HepG2 (cell line): ENCODE measurements around the gene CCDC88A. TPM values are rescaled to one million over a fixed set of nuclear protein-coding genes. Genes with fewer than 3 reads are reported as not detected.

ENCODE experiments used
- ARID4A ChIP-seq: sonication (generic); formaldehyde crosslinking; IDR thresholded peaks from 2 replicates; pipeline ENCODE4 v1.5.0; 2020; ENCODE audit warnings: mild to moderate bottlenecking, missing genetic modification reagents, borderline replicate concordance
- IKZF4 ChIP-seq: sonication (generic); formaldehyde crosslinking; IDR thresholded peaks from 2 replicates; pipeline ENCODE4 v1.5.1; 2020; ENCODE audit warnings: borderline replicate concordance, mild to moderate bottlenecking, low read depth, missing genetic modification reagents; ENCODE audit errors: not compliant biosample characterization
- KDM2A ChIP-seq: sonication (generic); formaldehyde crosslinking; IDR thresholded peaks from 2 replicates; pipeline ENCODE4 v1.4.0; 2020; ENCODE audit warnings: low read depth, missing genetic modification reagents, borderline replicate concordance
- PHF8 ChIP-seq: sonication (generic); formaldehyde crosslinking; IDR thresholded peaks from 2 replicates; pipeline ENCODE4 v1.5.0; 2020; ENCODE audit warnings: missing genetic modification reagents
- UBTF ChIP-seq: sonication (generic); formaldehyde crosslinking; IDR thresholded peaks from 2 replicates; pipeline ENCODE4 v1.4.0; 2020; ENCODE audit warnings: mild to moderate bottlenecking, missing genetic modification reagents
- ZBTB21 ChIP-seq: sonication (generic); formaldehyde crosslinking; IDR thresholded peaks from 2 replicates; pipeline ENCODE4 v1.4.0; 2020; ENCODE audit warnings: missing genetic modification reagents
- ZBTB26 ChIP-seq: IDR thresholded peaks from 2 replicates; pipeline ENCODE4 v1.6.1; 2016; ENCODE audit warnings: missing compliant biosample characterization, missing genetic modification reagents, borderline replicate concordance
- ZHX2 ChIP-seq, 2 experiments: sonication (generic) in 1 of 2; formaldehyde crosslinking in 1 of 2; IDR thresholded peaks; 2 replicates each; pipeline versions ENCODE4 v1.6.1 to v1.9.0; 2014 to 2022; ENCODE audit warnings: antibody characterized with exemption in 1 of 2, borderline replicate concordance in 1 of 2, inconsistent platforms in 1 of 2, low read depth in 1 of 2, missing genetic modification reagents in 1 of 2
- ZNF124 ChIP-seq: sonication (generic); formaldehyde crosslinking; IDR thresholded peaks from 2 replicates; pipeline ENCODE4 v1.4.0; 2020; ENCODE audit warnings: missing genetic modification reagents
- ZNF850 ChIP-seq: sonication (generic); formaldehyde crosslinking; conservative IDR thresholded peaks from 2 replicates; pipeline ENCODE4 v1.9.0; 2021; ENCODE audit warnings: mild to moderate bottlenecking, missing genetic modification reagents
- polyA plus RNA-seq, 8 experiments: library from polyadenylated mRNA; depleted of rRNA in 3 of 8; stranded (reverse) in 7 of 8; unstranded in 1 of 8; fragments of >200 nt; fragmentation: Illumina TruSeq in 4 of 8; extraction: Trizol in 4 of 8; gene quantifications; 2 replicates each; pipeline versions ENCODE4 v1.2.1 to v1.2.3, GENCODE V29; 2011 to 2016; ENCODE audit warnings: low read depth in 4 of 8, missing spikeins in 1 of 8, mixed read lengths in 1 of 8; ENCODE audit not compliant: insufficient read depth in 1 of 8
- total RNA-seq, 5 experiments: library from RNA; depleted of rRNA; stranded (reverse); fragments of >200 nt; fragmentation: Illumina TruSeq; extraction: Trizol; gene quantifications; 2 replicates each; pipeline ENCODE4 v1.2.3, GENCODE V29; 2016; ENCODE audit warnings: low read depth in 1 of 5

Gene CCDC88A
- total and polyA plus RNA-seq, 2 of the 13 experiments (the other 11 are each of a cell fraction or from before 2014, with no cell fraction given) = 43.2 to 84.1 TPM

GRCh38 chr2:55438391-55439100 lies 18.9 kb upstream of the CCDC88A start (continued):
- TF ChIP-seq ZBTB26 (CRISPR knock-in tag) = 0 out of 2 replicates have a peak, but pooled peaks have one; percentile 7
- peak; percentile 37; the same call in 1 of the 2 replicates for TF ChIP-seq PHF8
- no peak for TF ChIP-seq ZNF850 (CRISPR knock-in tag)
- 0 out of 2 replicates have a peak, but pooled peaks have one; percentile 16 for TF ChIP-seq ZHX2 (IDR thresholded peaks at IDR 0.05; ENCODE audit: low read depth)
- TF ChIP-seq ZHX2 (CRISPR knock-in tag; IDR thresholded peaks at IDR 0.05; ENCODE audit: borderline replicate concordance) = no peak
- 0 out of 2 replicates have a peak, but pooled peaks have one; percentile 15 for TF ChIP-seq KDM2A (CRISPR knock-in tag)
- TF ChIP-seq IKZF4 (CRISPR knock-in tag) = peak; percentile 30
- peak; percentile 11; the same call in 1 of the 2 replicates for TF ChIP-seq UBTF (CRISPR knock-in tag)
- TF ChIP-seq ARID4A (CRISPR knock-in tag) = peak; percentile 18; the same call in 1 of the 2 replicates
- no peak for TF ChIP-seq ZNF124 (CRISPR knock-in tag)
- no peak for TF ChIP-seq ZBTB21 (CRISPR knock-in tag)
